ENCODE results near the gene AMZ2. TPM values are rescaled to one million over a fixed set of nuclear protein-coding genes. Genes with fewer than 3 reads are reported as not detected.

Gene AMZ2
- total RNA-seq, 6 experiments from 2014 or later, result 108 to 127 (median 123) TPM

DNA sequence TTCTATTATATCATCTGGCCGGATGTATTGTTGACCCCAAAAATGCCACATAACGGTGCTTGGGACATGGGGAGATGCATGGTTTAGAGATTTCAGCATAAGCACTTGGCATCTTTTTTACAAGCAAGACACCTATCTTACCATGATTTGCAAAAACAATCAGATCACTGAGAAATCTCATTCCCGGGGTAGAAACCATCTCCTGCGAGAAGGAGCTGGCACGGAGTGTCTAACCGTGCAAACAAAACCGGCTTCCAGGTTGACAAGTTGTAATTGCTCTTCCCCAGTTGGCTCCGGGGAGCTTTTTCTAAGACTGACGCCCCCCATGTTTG, 42.1 kb downstream of the AMZ2 start:
- TF ChIP-seq, protein P1, sequence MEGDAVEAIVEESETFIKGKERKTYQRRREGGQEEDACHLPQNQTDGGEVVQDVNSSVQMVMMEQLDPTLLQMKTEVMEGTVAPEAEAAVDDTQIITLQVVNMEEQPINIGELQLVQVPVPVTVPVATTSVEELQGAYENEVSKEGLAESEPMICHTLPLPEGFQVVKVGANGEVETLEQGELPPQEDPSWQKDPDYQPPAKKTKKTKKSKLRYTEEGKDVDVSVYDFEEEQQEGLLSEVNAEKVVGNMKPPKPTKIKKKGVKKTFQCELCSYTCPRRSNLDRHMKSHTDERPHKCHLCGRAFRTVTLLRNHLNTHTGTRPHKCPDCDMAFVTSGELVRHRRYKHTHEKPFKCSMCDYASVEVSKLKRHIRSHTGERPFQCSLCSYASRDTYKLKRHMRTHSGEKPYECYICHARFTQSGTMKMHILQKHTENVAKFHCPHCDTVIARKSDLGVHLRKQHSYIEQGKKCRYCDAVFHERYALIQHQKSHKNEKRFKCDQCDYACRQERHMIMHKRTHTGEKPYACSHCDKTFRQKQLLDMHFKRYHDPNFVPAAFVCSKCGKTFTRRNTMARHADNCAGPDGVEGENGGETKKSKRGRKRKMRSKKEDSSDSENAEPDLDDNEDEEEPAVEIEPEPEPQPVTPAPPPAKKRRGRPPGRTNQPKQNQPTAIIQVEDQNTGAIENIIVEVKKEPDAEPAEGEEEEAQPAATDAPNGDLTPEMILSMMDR (IDR thresholded peaks at IDR 0.05), result no peak
- H3K4me3 Mint-ChIP-seq, result no peak overlapping the region; the same call in 1 of the 2 replicates
- no peaks in the 10 kb centered on the region for H3K9me3 Mint-ChIP-seq
- no peaks in the 10 kb centered on the region for H3K36me3 Mint-ChIP-seq (ENCODE audit: low read depth)
- no peak overlapping the region for H3K27ac Mint-ChIP-seq
- peaks cover 18% of the 10 kb centered on the region for H3K27me3 Mint-ChIP-seq (ENCODE audit: insufficient read depth)
- no peak for DNase-seq
- H3K4me1 Mint-ChIP-seq (ENCODE audit: low read depth), result peaks cover 21% of the 10 kb centered on the region

DNA sequence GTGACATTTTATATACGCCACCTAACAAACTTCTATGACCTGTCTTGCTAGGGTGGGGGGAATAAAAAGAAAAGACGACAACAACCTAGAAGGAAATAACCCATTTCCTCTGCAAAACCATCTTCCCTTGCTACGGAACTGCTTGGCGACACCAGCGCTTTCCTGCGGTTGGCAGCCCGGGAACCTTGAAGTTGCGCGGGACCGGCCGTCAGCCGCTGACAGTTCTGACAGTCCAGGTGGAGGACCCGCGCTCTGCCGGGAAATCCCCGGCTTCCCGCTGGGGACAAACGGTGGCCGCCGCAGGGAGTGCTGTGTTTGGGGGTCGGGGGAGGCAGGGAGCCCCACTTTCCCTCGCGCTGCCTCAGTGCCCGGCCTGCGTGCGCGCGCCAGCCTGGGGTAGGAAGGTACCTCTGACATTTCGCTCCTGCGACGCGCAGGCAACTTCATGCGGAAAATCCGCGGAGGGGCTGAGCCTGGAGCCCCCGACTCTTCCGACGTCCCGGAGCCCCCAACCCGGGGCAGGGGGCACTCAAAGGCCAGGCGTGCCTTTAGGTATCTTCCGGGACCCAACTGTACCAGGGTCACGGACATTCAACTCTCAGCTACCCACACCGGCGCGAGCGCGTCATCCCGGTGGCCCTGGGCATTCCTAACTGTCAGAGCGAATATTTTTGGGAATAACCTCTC, 42.6 kb downstream of the AMZ2 start:
- peak overlapping the region; percentile 20 for H3K27ac Mint-ChIP-seq
- peaks cover 21% of the 10 kb centered on the region for H3K4me1 Mint-ChIP-seq (ENCODE audit: low read depth)
- H3K9me3 Mint-ChIP-seq, result no peaks in the 10 kb centered on the region
- no peak for DNase-seq
- H3K4me3 Mint-ChIP-seq, result peak overlapping the region; percentile 80
- no peaks in the 10 kb centered on the region for H3K36me3 Mint-ChIP-seq (ENCODE audit: low read depth)
- H3K27me3 Mint-ChIP-seq (ENCODE audit: insufficient read depth), result peaks cover 18% of the 10 kb centered on the region
- TF ChIP-seq, protein P1 (IDR thresholded peaks at IDR 0.05), result no peak

DNA sequence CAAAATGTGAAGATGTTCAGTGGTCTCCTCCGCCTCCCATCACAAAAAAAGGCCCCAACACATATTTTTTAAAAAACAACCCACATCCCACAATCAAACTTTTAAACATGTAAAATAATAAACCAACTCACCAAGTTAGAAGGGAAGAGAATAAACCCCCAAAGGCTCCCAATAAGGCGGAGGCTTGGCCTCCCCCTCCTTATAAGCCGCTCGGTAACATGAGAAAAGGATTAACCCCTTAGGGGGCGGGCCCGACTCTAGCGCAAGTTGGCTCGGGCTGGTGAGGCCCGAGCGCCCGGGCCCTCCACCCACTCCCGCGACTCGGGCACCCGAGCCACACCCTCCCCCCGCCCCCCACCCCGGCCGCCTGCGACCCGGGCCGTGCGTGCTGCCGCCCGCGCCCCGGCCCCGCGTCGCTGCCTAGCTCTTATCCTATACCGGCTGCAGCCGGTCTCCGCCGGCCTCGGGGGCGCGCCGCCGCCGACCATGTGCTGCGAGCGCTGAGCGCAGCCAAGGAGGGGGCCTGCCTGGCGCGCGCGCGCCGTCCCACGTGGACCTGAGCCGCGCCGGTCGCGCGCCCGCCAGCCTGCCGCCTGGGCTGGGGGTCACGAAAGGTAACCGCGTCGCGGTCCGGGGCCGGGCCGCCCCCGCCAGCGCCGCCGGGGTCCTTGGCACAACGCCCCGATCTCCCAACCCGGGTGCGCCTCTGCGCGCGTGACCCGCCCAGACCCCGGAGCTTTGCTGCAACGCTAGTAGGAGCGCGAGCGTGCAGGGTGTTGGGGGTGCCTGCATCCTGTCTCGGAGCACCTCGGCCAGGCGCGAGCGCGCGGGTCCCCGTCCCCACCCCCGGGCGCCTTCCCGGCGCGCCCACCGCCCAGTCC, 43.4 kb downstream of the AMZ2 start, which contains the start of the genes ARSG and SLC16A6:
Gene ARSG, plus strand, starts transcription at position 541 of the 881 bp plus-strand sequence. CDS start 15,999 bp downstream, outside the sequence.
Gene SLC16A6, minus strand, starts transcription at position 173 of the 881 bp plus-strand sequence. CDS start 12,807 bp downstream, outside the sequence.
- TF ChIP-seq, protein P1 (IDR thresholded peaks at IDR 0.05), result no peak
- DNase-seq, result no peak
- no peaks in the 10 kb centered on the region for H3K9me3 Mint-ChIP-seq
- H3K4me3 Mint-ChIP-seq, result peak within 1 kb of the TSS; percentile 80
- H3K36me3 Mint-ChIP-seq (ENCODE audit: low read depth), result no peaks in the 10 kb centered on the region
- peak within 1 kb of the TSS; percentile 31 for H3K27ac Mint-ChIP-seq
- peaks cover 21% of the 10 kb centered on the region for H3K4me1 Mint-ChIP-seq (ENCODE audit: low read depth)
- H3K27me3 Mint-ChIP-seq (ENCODE audit: insufficient read depth), result peaks cover 16% of the 10 kb centered on the region

DNA sequence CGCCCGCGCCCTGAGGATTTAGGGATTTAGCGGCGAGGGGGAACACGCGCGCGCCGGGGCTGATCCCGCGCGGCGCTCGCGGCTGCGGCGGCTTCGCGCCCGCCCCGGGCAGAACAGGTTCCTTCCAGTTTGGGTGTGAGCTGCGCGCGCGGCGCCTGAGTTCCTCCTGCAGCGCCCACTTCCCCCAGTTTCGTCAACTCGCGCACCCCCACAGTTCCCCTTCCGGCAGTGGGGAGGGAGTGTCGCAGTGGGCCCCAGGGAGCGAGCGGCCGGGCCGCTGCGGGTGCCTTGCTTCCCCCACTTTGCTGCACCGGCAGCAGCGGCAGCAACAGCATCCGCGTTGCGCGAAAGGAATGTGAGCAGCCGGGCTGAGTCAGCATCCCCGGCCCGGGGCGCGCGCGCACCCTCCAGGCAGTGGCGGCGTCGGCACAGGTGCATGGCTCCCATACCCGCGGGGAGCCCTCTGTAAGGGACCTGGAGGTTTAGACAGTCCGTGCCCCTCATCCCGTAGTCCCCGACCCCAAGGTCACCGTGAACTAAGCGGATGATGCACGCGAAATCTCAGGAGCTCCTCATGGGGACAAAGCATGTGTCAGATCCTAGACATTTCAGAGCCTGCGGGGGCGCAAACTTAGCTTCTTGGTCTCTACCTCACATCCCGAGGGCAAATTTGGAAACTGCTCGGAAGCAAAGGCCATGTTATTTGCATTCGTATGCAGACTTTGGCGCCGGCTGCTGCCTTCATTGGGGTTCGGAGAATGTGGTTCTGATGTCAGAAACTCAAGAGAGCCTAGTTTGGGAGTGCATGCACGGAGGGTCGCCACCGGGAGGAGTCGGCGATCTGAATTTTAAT, 44.2 kb downstream of the AMZ2 start:
- Mint-ChIP-seq H3K9me3 (no peaks in the 10 kb centered on the region), H3K27ac (peak overlapping the region; percentile 31), H3K36me3 (ENCODE audit: low read depth) (no peaks in the 10 kb centered on the region), H3K27me3 (ENCODE audit: insufficient read depth) (peaks cover 14% of the 10 kb centered on the region), H3K4me1 (ENCODE audit: low read depth) (peaks cover 21% of the 10 kb centered on the region), H3K4me3 (peak overlapping the region; percentile 77)
- TF ChIP-seq, protein P1 (IDR thresholded peaks at IDR 0.05), result peak; percentile 21
- DNase-seq, result peak; percentile 57

DNA sequence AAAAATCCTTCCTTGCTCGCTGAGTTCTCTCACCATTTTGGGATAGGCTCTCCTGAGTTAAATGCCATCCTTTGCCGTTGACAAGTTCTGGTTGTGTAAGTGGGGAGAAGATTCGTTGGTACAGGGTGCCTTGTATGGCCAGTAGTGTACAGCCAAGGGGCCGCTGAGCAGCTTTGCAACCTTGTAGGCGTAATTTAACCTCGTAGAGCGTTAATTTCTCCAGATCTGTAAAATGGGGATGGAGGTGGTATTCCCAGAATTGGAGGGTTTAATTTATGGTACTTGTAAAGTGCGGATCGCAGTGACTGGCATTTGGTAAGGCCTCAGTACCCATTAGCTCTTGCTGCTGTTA, 44.8 kb downstream of the AMZ2 start:
- no peaks in the 10 kb centered on the region for H3K36me3 Mint-ChIP-seq (ENCODE audit: low read depth)
- peak overlapping the region; percentile 31 for H3K27ac Mint-ChIP-seq
- TF ChIP-seq, protein P1 (IDR thresholded peaks at IDR 0.05), result no peak; the same call in 1 of the 2 replicates
- H3K27me3 Mint-ChIP-seq (ENCODE audit: insufficient read depth), result peaks cover 14% of the 10 kb centered on the region
- no peaks in the 10 kb centered on the region for H3K9me3 Mint-ChIP-seq
- no peak for DNase-seq
- peak overlapping the region; percentile 77; the same call in 1 of the 2 replicates for H3K4me3 Mint-ChIP-seq
- peaks cover 21% of the 10 kb centered on the region for H3K4me1 Mint-ChIP-seq (ENCODE audit: low read depth)
